AG04450 (cell line): ENCODE data around the gene NBEAL2. TPM values are rescaled to one million over a fixed set of nuclear protein-coding genes. Genes with fewer than 3 reads are reported as not detected.

Experiments used
- CTCF ChIA-PET: fragments of 300-600, 350-600 bp; formaldehyde crosslinking; extraction: SDS; loops from one replicate; lab custom pipeline; 2022; ENCODE audit warnings: antibody characterized with exemption, inconsistent platforms; lab: Charles Lee
- POLR2A ChIA-PET: fragments of 350-600 bp; formaldehyde crosslinking; extraction: SDS; loops from one replicate; lab custom pipeline; 2021; ENCODE audit warnings: antibody characterized with exemption, inconsistent platforms; lab: Yijun Ruan, JAX
- DNase-seq: peaks from one replicate; pipeline ENCODE4 v3.0.0-alpha.2; 2011; ENCODE audit warnings: low read depth, low spot score
- H3K27ac ChIP-seq: one replicate; pipeline ENCODE4 v1.5.1; 2012; ENCODE audit warnings: low read depth, low read length, control low read depth
- H3K27me3 ChIP-seq: one replicate; pipeline ENCODE4 v1.6.0; 2012; ENCODE audit warnings: low read length; ENCODE audit not compliant: control insufficient read depth, insufficient read depth
- H3K4me3 ChIP-seq: 2 replicates; pipeline ENCODE4 v1.5.1; 2011; ENCODE audit warnings: mild to moderate bottlenecking, low read depth, low read length, control low read depth
- H3K9me3 ChIP-seq: 2 replicates; pipeline ENCODE4 v1.5.1; 2012; ENCODE audit warnings: low read length; ENCODE audit not compliant: control insufficient read depth, insufficient read depth
- CTCF ChIP-seq: IDR thresholded peaks from 2 replicates; pipeline ENCODE4 v1.5.1; 2011; ENCODE audit warnings: low read depth, low read length, control low read depth, inconsistent platforms
- polyA plus RNA-seq: library from polyadenylated mRNA; depleted of rRNA; stranded (reverse); fragments of >200 nt; gene quantifications from 2 replicates; pipeline ENCODE4 v1.2.3, GENCODE V29; 2011

NBEAL2 gene
- polyA plus RNA-seq, 1 experiment: 2.1 TPM

DNA sequence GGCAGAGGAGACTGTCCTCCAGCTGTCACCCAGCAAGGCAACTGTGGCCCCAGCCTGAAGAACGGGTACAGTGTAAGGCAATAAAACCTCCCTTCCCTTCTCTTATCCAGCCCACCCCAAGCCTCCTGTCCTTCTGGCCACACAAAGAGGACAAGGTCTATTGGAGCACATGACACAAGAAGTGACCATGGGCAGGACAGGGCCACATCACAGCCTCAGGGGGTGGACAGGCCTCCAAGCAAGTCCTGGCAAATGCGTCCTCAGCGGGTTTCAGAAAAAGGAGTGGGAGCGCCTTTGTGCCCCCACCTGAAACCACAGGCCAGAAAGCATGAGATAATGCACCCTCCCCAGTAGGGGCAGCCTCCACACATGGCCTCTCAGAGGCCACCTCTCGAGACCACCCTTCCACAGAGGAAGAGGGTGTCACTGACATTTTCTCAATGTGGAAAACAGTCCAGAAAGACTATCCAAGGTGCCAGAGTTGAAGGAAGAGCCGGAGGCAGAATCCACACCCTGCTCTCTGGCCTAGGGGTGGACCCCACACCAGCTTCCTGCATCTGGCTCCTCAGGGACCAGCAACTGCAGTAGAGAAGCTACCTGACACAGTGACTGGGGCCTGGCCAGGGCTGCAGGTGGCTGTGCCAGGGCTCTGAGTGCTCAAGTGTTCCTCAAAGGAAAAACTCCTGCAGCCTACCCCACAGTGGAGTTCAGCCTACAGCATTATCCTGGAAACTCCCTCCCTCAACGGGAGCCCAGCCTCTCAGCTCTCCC lies 46.8 kb upstream of the NBEAL2 start:
- TF ChIP-seq CTCF: no peak
- ChIA-PET POLR2A (no interaction called here), CTCF (interaction anchor here (1.4 to 5.7 kb wide), 3 partner anchors 10 to 391 kb away, joined by 5 to 52 read pairs (median 6); no protein-coding TSS in a partner anchor)
- no peak overlapping the region for H3K27ac ChIP-seq
- 0 out of 2 replicates have a peak, but pooled peaks cover 2% of the 10 kb centered on the region for H3K9me3 ChIP-seq
- H3K27me3 ChIP-seq: no peaks in the 10 kb centered on the region
- no peak for DNase-seq
- no peak overlapping the region for H3K4me3 ChIP-seq

DNA sequence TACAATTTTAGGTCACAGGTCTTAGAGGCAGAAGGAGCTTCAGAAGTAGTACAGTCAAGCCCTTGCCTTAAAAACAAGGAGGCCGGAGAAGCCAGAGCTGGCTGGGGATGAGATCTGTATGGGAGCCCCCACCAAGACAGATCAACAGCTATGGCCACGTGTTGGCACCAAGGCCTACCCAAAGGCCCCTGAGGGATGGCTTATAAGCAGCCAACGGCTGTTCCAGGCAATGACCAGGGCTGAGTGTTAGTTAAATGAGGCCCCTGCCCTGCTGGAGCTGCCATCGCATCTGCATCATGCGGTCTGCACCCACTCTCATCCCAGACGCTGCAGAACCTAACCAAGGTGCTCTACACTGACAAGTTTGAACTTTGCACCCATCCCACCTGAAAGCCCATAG lies 46.2 kb upstream of the NBEAL2 start:
- ChIA-PET POLR2A (no interaction called here), CTCF (interaction anchor here (1.4 to 5.7 kb wide), 3 partner anchors 10 to 391 kb away, joined by 5 to 52 read pairs (median 6); no protein-coding TSS in a partner anchor)
- no peak for TF ChIP-seq CTCF
- Histone ChIP-seq H3K9me3 (0 out of 2 replicates have a peak, but pooled peaks cover 2% of the 10 kb centered on the region), H3K27me3 (no peaks in the 10 kb centered on the region), H3K4me3 (no peak overlapping the region), H3K27ac (no peak overlapping the region)
- no peak for DNase-seq

GRCh38 chr3:46934072-46934471 lies 45.4 kb upstream of the NBEAL2 start:
- CTCF ChIA-PET: interaction anchor here (0.6 to 5.7 kb wide), 4 partner anchors 11 to 413 kb away, joined by 3 to 52 read pairs (median 4); no protein-coding TSS in a partner anchor
- DNase-seq: no peak

DNA sequence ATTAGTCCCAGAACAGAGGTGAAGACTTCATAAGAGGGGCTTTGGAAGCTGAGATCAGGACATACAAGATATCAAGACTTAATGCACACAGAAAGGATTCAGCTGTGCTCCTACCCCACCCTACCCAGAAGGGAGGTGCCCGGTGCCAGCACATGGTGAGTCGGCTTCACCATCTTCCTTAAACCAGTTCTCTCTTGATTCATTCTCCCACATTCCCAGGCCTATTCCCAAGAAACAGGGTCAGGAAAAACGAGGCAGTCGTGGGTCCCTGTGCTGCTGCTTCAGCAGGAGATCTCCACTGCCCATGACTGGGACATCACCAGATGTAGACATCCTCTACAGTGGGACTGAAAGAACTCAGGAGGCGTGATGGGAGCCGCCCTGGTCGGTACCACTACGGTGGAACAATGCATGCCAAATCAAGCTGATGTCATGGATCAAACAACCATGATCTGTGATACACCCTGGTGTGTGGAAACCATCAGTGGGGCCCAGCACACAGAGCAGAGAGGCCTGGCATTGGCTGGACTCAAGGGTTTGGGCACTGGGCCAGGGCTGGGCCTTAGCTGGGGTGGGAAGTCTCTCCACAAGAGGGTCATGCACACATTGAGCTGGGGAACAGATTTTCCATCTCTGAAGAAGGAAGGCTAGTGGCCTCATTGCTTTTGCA lies 44.8 kb upstream of the NBEAL2 start:
- POLR2A ChIA-PET: interaction anchor here (0.7 to 2.8 kb wide), 4 partner anchors 42 to 101 kb away, joined by 4 to 15 read pairs (median 6); partner anchors contain the start of genes CCDC12 and NBEAL2
- TF ChIP-seq CTCF: no peak
- Histone ChIP-seq H3K27me3 (no peaks in the 10 kb centered on the region), H3K4me3 (no peak overlapping the region), H3K9me3 (no peaks in the 10 kb centered on the region), H3K27ac (no peak overlapping the region)
- DNase-seq: no peak
- CTCF ChIA-PET: interaction anchor here (0.6 to 5.7 kb wide), 24 partner anchors 8 to 393 kb away, joined by 3 to 52 read pairs (median 6); partner anchors contain the start of gene NBEAL2

More at GRCh38 chr3:46934072-46934471, 45.4 kb upstream of the NBEAL2 start:
- POLR2A ChIA-PET: no interaction called here
- Histone ChIP-seq H3K4me3 (no peak overlapping the region), H3K27ac (no peak overlapping the region), H3K9me3 (no peaks in the 10 kb centered on the region), H3K27me3 (no peaks in the 10 kb centered on the region)
- TF ChIP-seq CTCF: no peak
